Osteocyte (in vitro differentiated cells): ENCODE data around the gene C4BPA. TPM values are rescaled to one million over a fixed set of nuclear protein-coding genes. Genes with fewer than 3 reads are reported as not detected.
A peak's percentile ranks its signal among the peaks of the same experiment; 100 is the strongest.

Experiments
- DNase-seq: peaks from one replicate; pipeline ENCODE4 v3.0.0; 2021; ENCODE audit warnings: mixed read lengths; ENCODE audit not compliant: unreplicated experiment; ENCODE audit errors: extremely low spot score
- H3K27ac Mint-ChIP-seq: one replicate; pipeline ENCODE4 v1.8.0; 2021; ENCODE audit warnings: mild to moderate bottlenecking, mixed read lengths; ENCODE audit not compliant: unreplicated experiment
- H3K27me3 Mint-ChIP-seq: one replicate; pipeline ENCODE4 v1.8.0; 2021; ENCODE audit warnings: mixed read lengths; ENCODE audit not compliant: unreplicated experiment
- H3K36me3 Mint-ChIP-seq: one replicate; pipeline ENCODE4 v1.8.0; 2021; ENCODE audit warnings: mixed read lengths; ENCODE audit not compliant: unreplicated experiment
- H3K4me1 Mint-ChIP-seq: one replicate; pipeline ENCODE4 v1.8.0; 2021; ENCODE audit warnings: mixed read lengths; ENCODE audit not compliant: unreplicated experiment
- H3K4me3 Mint-ChIP-seq: one replicate; pipeline ENCODE4 v1.8.0; 2021; ENCODE audit warnings: mild to moderate bottlenecking, moderate library complexity, mixed read lengths; ENCODE audit not compliant: unreplicated experiment
- H3K9me3 Mint-ChIP-seq: one replicate; pipeline ENCODE4 v1.8.0; 2021; ENCODE audit warnings: mixed read lengths; ENCODE audit not compliant: unreplicated experiment
- long read RNA-seq: library from polyadenylated mRNA; unstranded; transcript quantifications from one replicate; pipeline ENCODE4 v2.0.0, GENCODE V29; 2021
- total RNA-seq: library from RNA; stranded (reverse); gene quantifications from 2 replicates; pipeline ENCODE4 v1.2.1, GENCODE V29; 2021
- TF ChIP-seq, protein P1 (sequence below): fragments of 200-600 bp; sonication (generic); IDR thresholded peaks from 2 replicates; pipeline ENCODE4 v1.5.0; 2021; ENCODE audit warnings: antibody characterized with exemption, mild to moderate bottlenecking, moderate library complexity

Gene C4BPA
- total RNA-seq: not detected in 2 replicates
- long read RNA-seq: 0 reads

DNA sequence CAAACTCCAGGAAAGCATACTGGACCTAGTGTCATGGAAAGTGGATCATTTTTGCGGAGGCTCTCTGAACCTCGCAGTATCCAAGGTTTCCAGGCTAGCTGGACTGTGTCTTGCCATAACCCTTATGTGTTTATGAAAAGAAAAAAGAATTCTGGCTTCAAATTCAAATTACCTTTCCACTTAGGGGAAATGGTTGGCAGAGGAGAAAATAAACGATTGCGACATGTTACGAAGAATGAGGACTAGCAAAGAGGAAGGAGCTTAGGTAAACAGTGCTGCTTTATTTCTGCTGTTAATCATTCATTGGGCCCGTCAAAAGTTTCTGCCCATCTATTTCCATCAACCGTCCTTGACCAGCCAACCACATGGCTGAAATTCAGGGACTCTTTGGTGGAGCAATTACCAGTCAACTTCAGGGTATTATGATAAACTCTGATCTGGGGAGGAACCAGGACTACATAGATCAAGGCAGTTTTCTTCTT is at the start of gene C4BPA:
Gene C4BPA (plus strand): TSS at position 342 of the 482 bp plus-strand sequence. CDS start 8,793 bp downstream, outside the sequence.
- no peak for DNase-seq
- H3K4me1 Mint-ChIP-seq: no peaks in the 10 kb centered on the region
- no peaks in the 10 kb centered on the region for H3K9me3 Mint-ChIP-seq
- H3K27ac Mint-ChIP-seq: no peak within 1 kb of the TSS
- H3K4me3 Mint-ChIP-seq: no peak within 1 kb of the TSS
- no peaks in the 10 kb centered on the region for H3K36me3 Mint-ChIP-seq
- H3K27me3 Mint-ChIP-seq: peaks cover 23% of the 10 kb centered on the region
- TF ChIP-seq, protein P1, sequence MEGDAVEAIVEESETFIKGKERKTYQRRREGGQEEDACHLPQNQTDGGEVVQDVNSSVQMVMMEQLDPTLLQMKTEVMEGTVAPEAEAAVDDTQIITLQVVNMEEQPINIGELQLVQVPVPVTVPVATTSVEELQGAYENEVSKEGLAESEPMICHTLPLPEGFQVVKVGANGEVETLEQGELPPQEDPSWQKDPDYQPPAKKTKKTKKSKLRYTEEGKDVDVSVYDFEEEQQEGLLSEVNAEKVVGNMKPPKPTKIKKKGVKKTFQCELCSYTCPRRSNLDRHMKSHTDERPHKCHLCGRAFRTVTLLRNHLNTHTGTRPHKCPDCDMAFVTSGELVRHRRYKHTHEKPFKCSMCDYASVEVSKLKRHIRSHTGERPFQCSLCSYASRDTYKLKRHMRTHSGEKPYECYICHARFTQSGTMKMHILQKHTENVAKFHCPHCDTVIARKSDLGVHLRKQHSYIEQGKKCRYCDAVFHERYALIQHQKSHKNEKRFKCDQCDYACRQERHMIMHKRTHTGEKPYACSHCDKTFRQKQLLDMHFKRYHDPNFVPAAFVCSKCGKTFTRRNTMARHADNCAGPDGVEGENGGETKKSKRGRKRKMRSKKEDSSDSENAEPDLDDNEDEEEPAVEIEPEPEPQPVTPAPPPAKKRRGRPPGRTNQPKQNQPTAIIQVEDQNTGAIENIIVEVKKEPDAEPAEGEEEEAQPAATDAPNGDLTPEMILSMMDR: no peak

- no peaks in the 10 kb centered on the region for H3K27me3 Mint-ChIP-seq
- no peaks in the 10 kb centered on the region for H3K36me3 Mint-ChIP-seq
- no peaks in the 10 kb centered on the region for H3K9me3 Mint-ChIP-seq
- no peak for DNase-seq
- peak overlapping the region; percentile 95 for H3K27ac Mint-ChIP-seq
- no peak overlapping the region for H3K4me3 Mint-ChIP-seq
- TF ChIP-seq, protein P1: no peak
- H3K4me1 Mint-ChIP-seq: peaks cover 29% of the 10 kb centered on the region
These were observed 49.5 kb upstream of the C4BPA start for GRCh38 chr1:207054491-207054890.

DNA sequence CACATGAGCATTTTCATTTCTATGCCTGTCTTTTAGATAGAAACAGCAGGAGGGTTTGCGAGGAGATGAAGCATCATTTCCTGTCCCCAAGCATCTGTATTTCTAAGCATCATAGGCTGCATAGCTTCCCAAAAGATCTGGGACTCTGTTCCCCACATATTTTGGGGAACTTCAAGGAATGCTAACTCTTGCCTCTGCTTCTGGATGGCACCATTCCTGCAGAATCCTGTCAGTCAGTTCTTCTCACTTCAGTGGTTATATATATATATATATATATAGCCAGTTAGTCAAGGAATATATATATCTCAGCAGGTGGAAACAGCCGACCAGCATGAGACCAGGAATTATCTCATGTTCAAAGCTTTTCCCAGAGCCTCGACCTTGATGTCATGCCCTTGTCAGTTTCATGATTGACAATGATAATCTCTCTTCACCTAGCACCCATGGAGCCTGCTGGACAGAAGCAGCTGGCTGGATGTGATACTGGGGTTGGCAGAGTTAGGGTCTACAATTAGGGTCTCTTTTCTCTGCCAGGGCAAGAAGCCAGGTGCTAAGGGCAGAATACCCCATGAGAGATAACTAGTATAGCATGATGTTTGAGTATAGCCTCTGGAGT is 48.5 kb upstream of the C4BPA start:
- no peak overlapping the region for H3K27ac Mint-ChIP-seq
- peaks cover 2% of the 10 kb centered on the region for H3K36me3 Mint-ChIP-seq
- no peak for DNase-seq
- H3K4me1 Mint-ChIP-seq: peaks cover 26% of the 10 kb centered on the region
- H3K9me3 Mint-ChIP-seq: no peaks in the 10 kb centered on the region
- no peak overlapping the region for H3K4me3 Mint-ChIP-seq
- TF ChIP-seq, protein P1: no peak
- no peaks in the 10 kb centered on the region for H3K27me3 Mint-ChIP-seq

DNA sequence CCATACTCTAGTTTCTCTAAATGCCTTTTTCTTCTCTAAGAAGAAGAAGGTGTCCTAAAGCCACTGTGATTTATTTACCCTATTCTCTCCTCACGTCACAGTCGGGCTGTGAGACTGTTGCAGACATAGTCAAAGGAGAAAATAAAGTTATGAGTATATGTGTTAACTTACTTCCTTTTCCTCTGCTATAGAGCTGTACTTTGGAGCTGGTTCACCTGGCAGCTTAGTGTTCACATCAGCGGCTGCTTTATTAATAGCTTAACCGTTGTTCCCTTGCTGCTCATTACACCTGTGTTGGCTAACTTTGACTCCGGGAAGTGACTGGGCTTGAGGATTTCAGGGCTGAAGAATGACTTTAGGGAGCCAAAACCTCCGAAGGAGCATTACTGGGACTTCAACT is 47.4 kb upstream of the C4BPA start:
- Mint-ChIP-seq H3K36me3 (peaks cover 6% of the 10 kb centered on the region), H3K4me3 (no peak overlapping the region), H3K27ac (no peak overlapping the region), H3K27me3 (no peaks in the 10 kb centered on the region), H3K4me1 (peaks cover 18% of the 10 kb centered on the region), H3K9me3 (no peaks in the 10 kb centered on the region)
- TF ChIP-seq, protein P1: no peak
- no peak for DNase-seq

- TF ChIP-seq, protein P1: no peak
- no peaks in the 10 kb centered on the region for H3K9me3 Mint-ChIP-seq
- peaks cover 4% of the 10 kb centered on the region for H3K4me1 Mint-ChIP-seq
- DNase-seq: no peak
- no peak overlapping the region for H3K4me3 Mint-ChIP-seq
- peaks cover 15% of the 10 kb centered on the region for H3K36me3 Mint-ChIP-seq
- H3K27ac Mint-ChIP-seq: no peak overlapping the region
- no peaks in the 10 kb centered on the region for H3K27me3 Mint-ChIP-seq
These were observed 45.8 kb upstream of the C4BPA start for GRCh38 chr1:207058252-207058651.
